SH-SY5Y (cell line): ENCODE results near the gene PPP3CA.

Experiments
- GATA2 ChIP-seq: IDR thresholded peaks from 2 replicates; pipeline ENCODE4 v1.6.1; 2011; ENCODE audit warnings: mild to moderate bottlenecking, low read depth, low read length
- GATA3 ChIP-seq: IDR thresholded peaks from 2 replicates; pipeline ENCODE4 v1.6.1; 2011; ENCODE audit warnings: low read depth, mild to moderate bottlenecking, low read length, moderate library complexity

DNA sequence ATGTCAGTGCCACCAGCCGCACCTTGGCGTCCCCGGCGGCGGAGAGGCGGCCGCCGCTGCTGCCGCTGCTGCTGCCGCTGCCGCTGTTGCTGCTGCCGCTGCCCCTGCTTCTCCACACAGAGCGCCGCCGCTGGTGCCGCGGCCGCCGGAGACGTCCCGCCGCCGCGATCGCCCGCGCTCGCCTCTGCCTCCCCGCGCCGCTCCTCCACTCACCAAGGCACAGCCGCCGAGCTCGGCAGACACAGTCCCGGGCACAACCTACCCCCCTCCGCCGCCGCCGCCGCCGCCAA lies at the start of gene PPP3CA:
- no peak for TF ChIP-seq GATA2
- TF ChIP-seq GATA3 = no peak
